Measurements from ENCODE around the gene RALGPS2.

RALGPS2 gene

DNA sequence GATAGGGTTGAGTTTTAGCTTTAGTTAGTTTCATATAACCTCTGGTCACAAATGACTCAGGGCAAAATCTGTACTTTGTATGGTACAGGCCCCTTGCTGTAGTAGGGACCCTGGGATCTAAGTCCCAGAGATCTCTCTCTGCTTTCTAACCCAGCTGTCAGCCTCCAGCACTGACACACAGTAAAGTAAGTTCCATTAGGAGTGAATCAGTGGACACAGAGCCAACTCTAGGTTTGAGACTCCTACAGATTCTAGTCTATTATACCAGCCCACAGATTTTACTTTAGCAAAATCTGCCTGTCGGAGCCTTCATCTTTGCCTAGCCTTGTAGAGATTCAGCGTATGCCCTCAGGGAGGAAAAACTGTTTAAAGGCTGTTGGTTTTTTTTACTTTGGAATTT, 93.4 kb downstream of the RALGPS2 start:
- CTCF ChIA-PET, result interaction anchor here (1.1 to 1.4 kb wide), 3 partner anchors 187 to 277 kb away, joined by 3 read pairs; no protein-coding TSS in a partner anchor
- no peak for TF ChIP-seq CTCF (IDR thresholded peaks at IDR 0.05; ENCODE audit: insufficient read depth, low read length, missing control alignments)
- DNase-seq (ENCODE audit: low read depth, low spot score), result peak; percentile 14
- POLR2A ChIA-PET, result no interaction called here
- H3K4me3 ChIP-seq (ENCODE audit: low read depth, low read length), result no peak overlapping the region

DNA sequence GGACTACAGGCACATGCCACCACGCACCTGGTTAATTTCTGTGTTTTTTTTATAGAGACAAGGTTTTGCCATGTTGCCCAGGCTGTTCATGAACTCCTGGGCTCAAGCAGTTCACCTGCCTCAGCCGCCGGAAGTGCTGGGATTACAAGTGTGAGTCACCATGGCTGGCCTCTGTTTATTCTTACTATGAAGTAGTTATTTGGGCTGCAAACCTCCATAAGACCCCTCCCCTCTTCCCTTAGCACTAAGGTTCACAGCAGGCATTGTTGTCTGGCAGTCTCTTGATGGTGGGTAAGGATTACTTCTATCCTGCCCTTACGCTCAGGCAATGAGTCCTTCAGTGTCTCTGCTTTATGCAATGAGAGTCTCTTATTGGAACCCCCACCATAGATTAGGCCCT, 94.1 kb downstream of the RALGPS2 start:
- ChIA-PET POLR2A (no interaction called here), CTCF (interaction anchor here (1.3 to 1.4 kb wide), 2 partner anchors 276 to 277 kb away, joined by 3 read pairs; no protein-coding TSS in a partner anchor)
- H3K4me3 ChIP-seq (ENCODE audit: low read depth, low read length), result no peak overlapping the region
- no peak for DNase-seq (ENCODE audit: low read depth, low spot score)
- TF ChIP-seq CTCF (IDR thresholded peaks at IDR 0.05; ENCODE audit: insufficient read depth, low read length, missing control alignments), result no peak

GRCh38 chr1:178821134-178821866, 96.3 kb downstream of the RALGPS2 start:
- no peak for TF ChIP-seq CTCF (IDR thresholded peaks at IDR 0.05; ENCODE audit: insufficient read depth, low read length, missing control alignments)
- no peak for DNase-seq (ENCODE audit: low read depth, low spot score)
- POLR2A ChIA-PET, result no interaction called here
- CTCF ChIA-PET, result interaction anchor here (1.3 kb wide), 1 partner anchor 182 kb away, joined by 5 read pairs; no protein-coding TSS in a partner anchor
- H3K4me3 ChIP-seq (ENCODE audit: low read depth, low read length), result no peak overlapping the region

- ChIA-PET CTCF (interaction anchor here (0.6 to 1.6 kb wide), 2 partner anchors 31 to 178 kb away, joined by 3 to 4 read pairs; no protein-coding TSS in a partner anchor), POLR2A (no interaction called here)
- H3K4me3 ChIP-seq (ENCODE audit: low read depth, low read length), result no peak overlapping the region
- TF ChIP-seq CTCF (IDR thresholded peaks at IDR 0.05; ENCODE audit: insufficient read depth, low read length, missing control alignments), result no peak
- DNase-seq (ENCODE audit: low read depth, low spot score), result no peak
Measured at GRCh38 chr1:178825167-178825566, 100.1 kb downstream of the RALGPS2 start.

- no peak overlapping the region for H3K4me3 ChIP-seq (ENCODE audit: low read depth, low read length)
- ChIA-PET POLR2A (no interaction called here), CTCF (no interaction called here)
- DNase-seq (ENCODE audit: low read depth, low spot score), result no peak
- TF ChIP-seq CTCF (IDR thresholded peaks at IDR 0.05; ENCODE audit: insufficient read depth, low read length, missing control alignments), result no peak
Measured at GRCh38 chr1:178844436-178844835, 119.4 kb downstream of the RALGPS2 start.

GRCh38 chr1:178846306-178846705, 121.3 kb downstream of the RALGPS2 start:
- no peak overlapping the region for H3K4me3 ChIP-seq (ENCODE audit: low read depth, low read length)
- no peak for TF ChIP-seq CTCF (IDR thresholded peaks at IDR 0.05; ENCODE audit: insufficient read depth, low read length, missing control alignments)
- DNase-seq (ENCODE audit: low read depth, low spot score), result no peak
- POLR2A ChIA-PET, result no interaction called here
- CTCF ChIA-PET, result no interaction called here

All from AG04449 (cell line).